ENCODE measurements around the gene TIMM10B.
A peak's percentile ranks its signal among the peaks of the same experiment; 100 is the strongest.

Gene TIMM10B

DNA sequence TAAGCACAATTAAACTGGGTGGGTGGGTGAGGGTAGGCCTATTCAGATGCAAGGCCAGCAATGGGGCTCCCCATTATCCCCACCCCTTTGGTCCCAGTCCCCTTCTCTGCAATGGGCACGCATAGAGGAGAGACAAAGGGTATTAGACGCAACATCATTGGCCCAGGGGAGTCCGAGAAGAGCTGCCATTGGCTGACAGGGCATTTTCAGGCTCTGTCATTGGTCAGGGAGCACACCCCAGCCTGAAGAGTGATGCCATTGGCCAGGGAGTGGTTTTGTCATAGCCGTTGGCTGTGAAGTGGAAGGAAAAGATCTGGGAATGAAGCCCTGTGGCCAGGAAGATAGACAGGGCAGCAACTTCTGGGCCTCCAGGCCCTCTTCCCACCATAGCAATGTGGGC lies 4.7 kb upstream of the TIMM10B start:
- Histone ChIP-seq H3K27me3 (no peaks in the 10 kb centered on the region), H3K4me3 (no peak overlapping the region), H3K36me3 (peaks cover 7 to 33% (median 25%) of the 10 kb centered on the region in 3 donors), H3K9me3 (no peaks in the 10 kb centered on the region), H3K4me1 (peaks cover 0 to 46% (median 34%) of the 10 kb centered on the region in 4 donors), H3K27ac (no peak overlapping the region)
- TF ChIP-seq, protein P1, sequence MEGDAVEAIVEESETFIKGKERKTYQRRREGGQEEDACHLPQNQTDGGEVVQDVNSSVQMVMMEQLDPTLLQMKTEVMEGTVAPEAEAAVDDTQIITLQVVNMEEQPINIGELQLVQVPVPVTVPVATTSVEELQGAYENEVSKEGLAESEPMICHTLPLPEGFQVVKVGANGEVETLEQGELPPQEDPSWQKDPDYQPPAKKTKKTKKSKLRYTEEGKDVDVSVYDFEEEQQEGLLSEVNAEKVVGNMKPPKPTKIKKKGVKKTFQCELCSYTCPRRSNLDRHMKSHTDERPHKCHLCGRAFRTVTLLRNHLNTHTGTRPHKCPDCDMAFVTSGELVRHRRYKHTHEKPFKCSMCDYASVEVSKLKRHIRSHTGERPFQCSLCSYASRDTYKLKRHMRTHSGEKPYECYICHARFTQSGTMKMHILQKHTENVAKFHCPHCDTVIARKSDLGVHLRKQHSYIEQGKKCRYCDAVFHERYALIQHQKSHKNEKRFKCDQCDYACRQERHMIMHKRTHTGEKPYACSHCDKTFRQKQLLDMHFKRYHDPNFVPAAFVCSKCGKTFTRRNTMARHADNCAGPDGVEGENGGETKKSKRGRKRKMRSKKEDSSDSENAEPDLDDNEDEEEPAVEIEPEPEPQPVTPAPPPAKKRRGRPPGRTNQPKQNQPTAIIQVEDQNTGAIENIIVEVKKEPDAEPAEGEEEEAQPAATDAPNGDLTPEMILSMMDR (IDR thresholded peaks at IDR 0.05) = no peak
- intact Hi-C loops (cut with DNase I; ENCODE audit: low total_unique reads) = no loop called here
- DNase-seq = no peak

DNA sequence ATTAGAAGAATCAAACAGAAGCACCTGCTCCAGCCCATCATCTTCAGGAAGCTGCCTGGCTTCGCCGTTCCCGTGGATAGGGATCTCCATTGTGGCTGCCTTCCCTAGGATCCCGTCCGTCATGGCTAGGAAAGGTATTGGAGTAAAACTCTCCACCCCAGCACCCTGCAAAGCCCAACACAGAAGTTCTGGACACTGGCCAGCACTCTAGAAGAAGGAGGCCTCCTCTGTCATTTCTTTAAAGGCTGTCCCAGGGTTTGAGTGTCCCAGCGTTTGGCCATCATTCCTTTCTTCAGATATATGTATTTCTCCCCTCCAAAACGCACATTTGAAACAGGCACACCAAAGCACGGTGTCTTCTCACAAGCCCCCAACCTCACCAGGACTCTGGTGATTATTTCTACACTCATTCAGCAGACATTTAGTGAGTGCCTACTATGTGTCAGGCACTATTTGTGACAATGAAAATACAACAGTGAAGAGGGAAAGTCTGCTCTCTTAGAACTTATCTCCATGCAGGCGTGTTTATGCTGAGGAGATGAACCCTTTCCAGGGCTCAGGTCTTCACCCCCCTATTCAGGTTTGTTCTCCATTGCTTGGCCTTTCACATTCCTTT lies 894 bp upstream of the TIMM10B start:
- TF ChIP-seq, protein P1 (IDR thresholded peaks at IDR 0.05) = no peak
- Histone ChIP-seq H3K27ac (peak overlapping the region; percentile 88 to 91), H3K4me1 (peaks cover 0 to 35% (median 27%) of the 10 kb centered on the region in 4 donors), H3K4me3 (peak overlapping the region; percentile 73 to 88), H3K36me3 (peaks cover 11 to 57% (median 32%) of the 10 kb centered on the region in 3 donors), H3K9me3 (no peaks in the 10 kb centered on the region), H3K27me3 (no peaks in the 10 kb centered on the region)
- DNase-seq = no peak
- intact Hi-C loops (cut with DNase I; ENCODE audit: low total_unique reads) = loop anchor here (5.0 kb wide), 1 partner anchor 127 kb away; no protein-coding TSS in a partner anchor

- Histone ChIP-seq H3K27ac (peak overlapping the region; percentile 88 to 91), H3K27me3 (no peaks in the 10 kb centered on the region), H3K36me3 (peaks cover 20 to 67% (median 40%) of the 10 kb centered on the region in 3 donors), H3K4me1 (peaks cover 0 to 35% (median 27%) of the 10 kb centered on the region in 4 donors), H3K4me3 (peak overlapping the region; percentile 73 to 88), H3K9me3 (no peaks in the 10 kb centered on the region)
- TF ChIP-seq, protein P1 (IDR thresholded peaks at IDR 0.05) = no peak
- DNase-seq = no peak
- intact Hi-C loops (cut with DNase I; ENCODE audit: low total_unique reads) = loop anchor here (5.0 kb wide), 1 partner anchor 125 kb away; no protein-coding TSS in a partner anchor
Observed at GRCh38 chr11:6481924-6482275, 599 bp downstream of the TIMM10B start.

DNA sequence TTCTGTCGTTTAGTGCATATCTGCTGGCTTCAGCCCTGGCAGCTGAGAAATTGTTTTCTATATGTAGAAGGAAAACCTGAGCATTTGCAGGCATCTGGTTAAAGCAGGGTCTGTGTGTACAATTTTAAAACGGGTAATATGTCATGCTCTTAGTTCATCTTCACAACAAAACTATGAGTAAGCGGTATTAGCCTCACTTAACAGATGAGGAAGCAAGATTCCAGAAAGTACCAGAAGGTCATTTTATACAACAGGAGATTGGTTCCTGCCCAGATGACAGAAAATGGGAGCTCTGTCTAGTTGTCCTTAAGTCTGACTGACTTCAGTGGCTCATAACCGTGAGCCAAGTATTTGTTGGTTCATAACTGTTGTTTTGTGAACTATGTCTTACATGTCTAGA lies 1.1 kb downstream of the TIMM10B start:
- peaks cover 0 to 35% (median 27%) of the 10 kb centered on the region in 4 donors for H3K4me1 ChIP-seq
- TF ChIP-seq, protein P1 (IDR thresholded peaks at IDR 0.05) = no peak
- intact Hi-C loops (cut with DNase I; ENCODE audit: low total_unique reads) = loop anchor here (5.0 kb wide), 1 partner anchor 125 kb away; no protein-coding TSS in a partner anchor

GRCh38 chr11:6483015-6483414 lies 1.7 kb downstream of the TIMM10B start:
- intact Hi-C loops (cut with DNase I; ENCODE audit: low total_unique reads) = loop anchor here (5.0 kb wide), 1 partner anchor 124 kb away; no protein-coding TSS in a partner anchor
- Histone ChIP-seq H3K4me3 (no peak overlapping the region), H3K4me1 (peaks cover 0 to 35% (median 27%) of the 10 kb centered on the region in 4 donors), H3K27ac (no peak overlapping the region), H3K36me3 (peaks cover 21 to 66% (median 39%) of the 10 kb centered on the region in 3 donors), H3K27me3 (no peaks in the 10 kb centered on the region), H3K9me3 (no peaks in the 10 kb centered on the region)
- DNase-seq = no peak
- TF ChIP-seq, protein P1 (IDR thresholded peaks at IDR 0.05) = no peak

More for the DNA sequence above, 1.1 kb downstream of the TIMM10B start:
- H3K9me3 ChIP-seq = no peaks in the 10 kb centered on the region
- no peak for DNase-seq
- peak overlapping the region; percentile 73 to 88 for H3K4me3 ChIP-seq
- H3K27ac ChIP-seq = peak overlapping the region; percentile 88 to 91
- H3K36me3 ChIP-seq = peaks cover 21 to 67% (median 39%) of the 10 kb centered on the region in 3 donors
- H3K27me3 ChIP-seq = no peaks in the 10 kb centered on the region
